ENCODE measurements around the gene F2RL3.

DNA sequence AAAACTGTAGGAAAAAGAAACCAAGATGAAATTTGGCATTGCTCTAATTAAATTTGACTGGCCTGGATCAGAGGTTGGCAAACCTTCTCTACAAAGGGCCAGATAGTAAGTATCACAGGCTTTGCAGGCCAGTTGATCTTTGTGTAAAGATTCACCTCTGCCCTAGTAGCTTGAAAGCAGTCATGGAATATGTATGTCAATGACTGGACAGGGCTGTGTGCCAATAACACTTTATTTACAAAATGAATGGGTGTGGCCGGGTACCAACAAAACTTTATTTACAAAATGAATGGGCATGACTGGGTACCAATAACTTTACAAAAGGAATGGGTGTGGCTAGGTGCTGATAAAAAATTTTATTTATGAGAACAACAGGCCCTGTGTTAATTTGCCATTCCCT lies 39.6 kb upstream of the F2RL3 start:
- TF ChIP-seq, protein P1, sequence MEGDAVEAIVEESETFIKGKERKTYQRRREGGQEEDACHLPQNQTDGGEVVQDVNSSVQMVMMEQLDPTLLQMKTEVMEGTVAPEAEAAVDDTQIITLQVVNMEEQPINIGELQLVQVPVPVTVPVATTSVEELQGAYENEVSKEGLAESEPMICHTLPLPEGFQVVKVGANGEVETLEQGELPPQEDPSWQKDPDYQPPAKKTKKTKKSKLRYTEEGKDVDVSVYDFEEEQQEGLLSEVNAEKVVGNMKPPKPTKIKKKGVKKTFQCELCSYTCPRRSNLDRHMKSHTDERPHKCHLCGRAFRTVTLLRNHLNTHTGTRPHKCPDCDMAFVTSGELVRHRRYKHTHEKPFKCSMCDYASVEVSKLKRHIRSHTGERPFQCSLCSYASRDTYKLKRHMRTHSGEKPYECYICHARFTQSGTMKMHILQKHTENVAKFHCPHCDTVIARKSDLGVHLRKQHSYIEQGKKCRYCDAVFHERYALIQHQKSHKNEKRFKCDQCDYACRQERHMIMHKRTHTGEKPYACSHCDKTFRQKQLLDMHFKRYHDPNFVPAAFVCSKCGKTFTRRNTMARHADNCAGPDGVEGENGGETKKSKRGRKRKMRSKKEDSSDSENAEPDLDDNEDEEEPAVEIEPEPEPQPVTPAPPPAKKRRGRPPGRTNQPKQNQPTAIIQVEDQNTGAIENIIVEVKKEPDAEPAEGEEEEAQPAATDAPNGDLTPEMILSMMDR (IDR thresholded peaks at IDR 0.05; ENCODE audit: low read length): no peak
- no peak for TF ChIP-seq EZH2 (IDR thresholded peaks at IDR 0.05; ENCODE audit: borderline replicate concordance, low read length)

All from OCI-LY1 (cell line).